SK-N-SH (cell line): ENCODE measurements around the gene PIGP.

Source experiments
- EP300 ChIP-seq, 2 experiments: IDR thresholded peaks; 2 replicates each; pipeline versions ENCODE4 v1.4.0 to v1.6.1; 2012; ENCODE audit warnings: borderline replicate concordance in 1 of 2, low read depth in 1 of 2, low read length in 1 of 2
- MEF2A ChIP-seq: IDR thresholded peaks from 2 replicates; pipeline ENCODE4 v1.4.0; 2012; ENCODE audit warnings: low read depth, borderline replicate concordance
- RCOR1 ChIP-seq: fragments of 150-350 bp; IDR thresholded peaks from 2 replicates; pipeline ENCODE4 v1.6.1; 2017; ENCODE audit warnings: antibody characterized with exemption, low read length
- TCF12 ChIP-seq: IDR thresholded peaks from 2 replicates; pipeline ENCODE4 v1.4.0; 2012
- TEAD4 ChIP-seq: IDR thresholded peaks from 2 replicates; pipeline ENCODE4 v1.4.0; 2012; ENCODE audit warnings: mild to moderate bottlenecking, borderline replicate concordance; ENCODE audit not compliant: insufficient read depth
- YY1 ChIP-seq: IDR thresholded peaks from 2 replicates; pipeline ENCODE4 v1.4.0; 2012; ENCODE audit warnings: low read depth, mild to moderate bottlenecking

DNA sequence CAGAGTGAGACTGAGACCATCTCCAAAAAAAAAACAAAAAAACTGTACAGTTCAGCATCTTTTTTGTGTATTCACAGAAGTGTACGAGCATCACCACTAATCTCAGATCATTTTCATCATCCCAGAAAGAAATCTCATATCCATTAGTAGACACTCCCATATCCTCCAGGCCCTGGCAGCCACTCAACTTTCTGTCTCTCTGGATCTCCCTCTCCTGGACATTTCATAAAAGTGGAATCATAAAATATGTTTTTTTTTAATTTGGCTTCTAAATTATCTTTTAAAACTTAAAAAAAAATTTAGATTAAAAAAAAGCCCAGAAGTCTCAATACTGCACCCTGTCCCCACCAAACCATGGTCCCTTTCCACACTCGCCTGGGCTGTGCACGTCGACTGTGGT is 44.3 kb downstream of the PIGP start:
- TF ChIP-seq EP300 (IDR thresholded peaks at IDR 0.05; ENCODE audit: borderline replicate concordance in 1 of 2, low read depth in 1 of 2, low read length in 1 of 2) (no peak), MEF2A (no peak), TCF12 (no peak), TEAD4 (no peak), YY1 (no peak), RCOR1 (no peak)
